GM19043 (cell line): ENCODE results near the gene GLT8D1.
"Not testable (repeated sequence)": the region's sequence is repeated elsewhere in the genome, so short reads cannot be mapped to it uniquely, and the experiment has no call there.

Experiments
- ATAC-seq: cut with Tn5 transposase; IDR thresholded peaks from one replicate; pipeline ENCODE4 v1.9.1; 2021; ENCODE audit warnings: low read depth; ENCODE audit not compliant: unreplicated experiment

Gene GLT8D1

DNA sequence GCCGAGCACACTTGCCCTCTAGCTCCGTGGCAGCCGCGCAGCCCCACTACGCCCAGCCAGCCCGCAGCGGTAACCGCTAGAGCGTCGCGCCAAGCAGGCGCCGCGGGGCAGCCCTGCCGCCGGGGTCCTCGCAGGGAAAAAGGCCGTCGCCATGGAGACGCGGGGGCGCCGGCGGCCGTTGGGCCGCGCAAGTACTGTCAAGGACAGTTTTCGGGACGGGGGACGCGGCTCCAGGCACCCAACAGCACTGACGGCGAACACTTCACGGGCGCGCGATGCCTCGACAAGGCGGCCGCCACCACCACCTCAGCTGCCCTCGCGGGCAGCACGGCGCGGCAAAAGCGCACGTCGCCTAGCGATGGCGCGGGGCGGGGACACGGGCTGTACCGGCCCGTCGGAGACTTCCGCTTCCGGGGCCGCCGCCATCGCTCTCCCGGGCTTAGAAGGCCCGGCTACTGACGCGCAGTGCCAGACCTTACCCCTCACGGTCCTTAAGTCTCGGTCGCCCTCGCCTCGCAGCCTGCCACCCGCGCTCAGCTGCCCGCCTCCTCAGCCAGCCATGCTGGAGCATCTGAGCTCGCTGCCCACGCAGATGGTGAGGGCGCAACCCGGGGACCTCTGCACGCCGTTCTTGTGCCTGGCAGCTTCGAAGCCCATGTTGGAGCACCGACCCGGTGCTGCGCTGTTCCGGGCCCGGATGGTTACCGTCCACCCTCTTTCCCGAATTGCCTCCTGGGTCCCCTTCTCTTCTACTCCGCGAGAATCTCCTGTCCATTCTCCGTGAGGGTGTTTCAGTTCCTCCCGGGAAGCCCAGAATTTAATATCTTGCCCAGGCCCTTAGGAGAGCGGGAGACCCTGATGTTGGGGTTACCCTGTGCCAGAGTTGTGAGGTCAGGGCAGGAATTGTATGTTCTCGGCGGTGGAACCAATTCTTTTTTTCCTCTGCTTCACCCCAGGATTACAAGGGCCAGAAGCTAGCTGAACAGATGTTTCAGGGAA lies at the start of gene GLT8D1, which contains the start of gene SPCS1:
Gene GLT8D1, minus strand, starts transcription at position 104 of the 999 bp plus-strand sequence. CDS start 5,331 bp downstream, outside the sequence.
Gene SPCS1, plus strand, starts transcription at position 419 of the 999 bp plus-strand sequence. Its CDS starts 141 bp downstream, at position 560.
- peak; percentile 77 for ATAC-seq

GRCh38 chr3:52754373-52754772 lies 48.8 kb upstream of the GLT8D1 start:
- no peak for ATAC-seq

DNA sequence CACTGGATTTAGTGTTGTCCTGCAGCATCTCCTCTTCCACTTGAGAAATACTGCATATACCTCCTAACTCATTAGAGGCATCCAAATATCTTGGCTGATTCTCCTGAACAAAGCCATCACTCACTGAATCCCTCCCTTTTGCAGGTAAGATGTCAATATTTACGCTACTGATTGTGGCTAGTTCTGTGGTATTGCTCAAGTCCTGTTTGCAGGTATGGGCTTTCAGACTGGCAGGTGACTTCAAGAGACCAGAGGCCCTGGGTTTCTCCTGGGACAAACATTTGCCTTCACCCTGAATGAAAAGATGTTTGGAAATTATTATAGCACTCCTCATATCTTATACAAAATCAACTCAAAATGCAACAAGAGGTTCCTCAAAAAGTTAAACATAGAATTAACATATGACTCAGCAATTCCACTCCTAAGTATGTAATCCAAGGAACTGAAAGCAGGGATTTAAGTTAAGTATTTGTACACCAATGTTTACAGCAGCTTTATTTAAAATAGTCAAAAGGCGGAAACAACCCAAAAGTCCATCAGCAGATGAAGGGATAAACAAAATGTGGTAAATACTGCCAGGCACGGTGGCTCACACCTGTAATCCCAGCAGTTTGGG lies 46.6 kb upstream of the GLT8D1 start:
- no peak for ATAC-seq

DNA sequence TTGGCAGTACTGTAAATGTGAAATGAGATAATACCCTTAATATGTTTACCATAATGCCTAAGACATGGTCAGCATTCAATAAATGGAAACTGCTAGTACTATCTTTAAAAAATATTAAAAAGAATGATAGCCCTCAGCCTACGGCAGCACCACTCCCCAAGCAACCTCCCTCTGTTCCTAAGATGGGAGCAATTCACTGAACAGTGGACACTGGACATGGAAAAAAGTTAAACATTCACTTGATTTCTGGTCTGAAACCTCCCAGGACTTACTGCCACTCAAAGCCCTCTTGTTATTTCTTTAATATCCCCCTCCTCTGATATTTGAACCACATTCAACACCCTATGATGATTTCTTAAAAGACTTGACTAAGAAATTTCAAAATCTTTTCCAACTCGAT lies 38.1 kb upstream of the GLT8D1 start:
- ATAC-seq, result no peak

DNA sequence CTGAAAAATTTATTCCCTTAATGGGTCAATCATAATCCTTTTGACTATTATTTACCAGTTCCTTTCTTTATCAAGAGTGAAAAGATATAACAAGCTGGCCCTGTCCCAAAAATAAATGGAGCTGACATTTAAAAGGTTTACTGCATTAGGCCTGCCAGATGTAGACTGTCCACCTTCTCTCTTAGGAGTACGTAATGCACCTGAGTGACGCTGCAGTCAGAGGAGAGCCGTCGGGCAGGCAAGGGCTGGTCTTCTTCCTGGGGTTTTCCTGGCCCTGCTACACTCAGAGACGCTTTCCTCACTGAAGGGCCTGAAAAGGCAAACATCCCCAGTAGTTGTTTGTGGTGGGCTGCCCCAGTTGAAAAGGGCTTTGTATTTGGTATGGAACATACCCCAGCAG lies 37.6 kb upstream of the GLT8D1 start:
- no peak for ATAC-seq

DNA sequence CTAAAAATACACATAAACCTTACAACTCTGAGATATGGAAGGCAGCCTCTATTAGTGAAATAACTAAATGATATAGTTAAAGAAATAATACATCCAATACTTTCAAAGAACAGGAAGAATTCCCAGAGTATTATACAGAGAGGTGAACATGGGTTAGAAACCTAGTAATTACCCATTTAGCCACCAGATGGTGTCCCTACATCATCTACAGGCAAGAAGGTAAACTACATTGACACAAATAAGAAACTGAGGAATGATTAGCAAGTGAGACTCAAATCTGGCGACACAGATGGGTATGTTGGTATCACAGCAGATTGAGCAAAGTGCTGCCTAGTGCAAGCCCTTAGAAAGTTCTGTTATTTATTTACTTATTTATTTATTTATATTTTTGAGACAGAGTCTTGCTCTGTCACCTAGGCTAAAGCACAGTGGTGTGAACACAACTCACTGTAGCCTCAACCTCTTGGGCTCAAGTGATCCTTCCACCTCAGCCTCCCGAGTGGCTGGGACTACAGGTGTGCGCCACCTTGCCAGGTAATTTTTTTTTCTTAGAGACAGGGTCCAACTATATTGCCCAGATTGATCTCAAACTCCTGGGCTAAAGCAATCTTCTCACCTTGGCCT lies 36.9 kb upstream of the GLT8D1 start:
- ATAC-seq, result no peak

DNA sequence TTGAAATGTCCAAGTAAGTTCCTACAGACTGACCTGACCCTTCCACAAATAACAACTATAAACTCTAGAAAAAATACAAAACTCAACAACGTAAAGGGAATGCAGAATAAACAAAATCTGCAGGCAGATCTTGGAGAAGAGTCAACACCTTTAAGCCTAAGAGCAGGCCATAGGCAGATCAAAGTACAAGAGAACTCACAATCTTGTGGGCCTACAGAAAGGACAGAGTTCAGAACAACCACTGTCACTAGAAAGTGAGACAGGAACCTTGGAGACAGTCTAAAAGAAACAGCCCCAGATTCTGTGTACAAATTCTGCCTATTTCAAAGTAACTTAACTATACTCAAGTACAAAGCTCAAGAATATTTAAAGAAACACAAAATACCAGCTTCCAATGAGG lies 34.1 kb upstream of the GLT8D1 start:
- ATAC-seq, result no peak

DNA sequence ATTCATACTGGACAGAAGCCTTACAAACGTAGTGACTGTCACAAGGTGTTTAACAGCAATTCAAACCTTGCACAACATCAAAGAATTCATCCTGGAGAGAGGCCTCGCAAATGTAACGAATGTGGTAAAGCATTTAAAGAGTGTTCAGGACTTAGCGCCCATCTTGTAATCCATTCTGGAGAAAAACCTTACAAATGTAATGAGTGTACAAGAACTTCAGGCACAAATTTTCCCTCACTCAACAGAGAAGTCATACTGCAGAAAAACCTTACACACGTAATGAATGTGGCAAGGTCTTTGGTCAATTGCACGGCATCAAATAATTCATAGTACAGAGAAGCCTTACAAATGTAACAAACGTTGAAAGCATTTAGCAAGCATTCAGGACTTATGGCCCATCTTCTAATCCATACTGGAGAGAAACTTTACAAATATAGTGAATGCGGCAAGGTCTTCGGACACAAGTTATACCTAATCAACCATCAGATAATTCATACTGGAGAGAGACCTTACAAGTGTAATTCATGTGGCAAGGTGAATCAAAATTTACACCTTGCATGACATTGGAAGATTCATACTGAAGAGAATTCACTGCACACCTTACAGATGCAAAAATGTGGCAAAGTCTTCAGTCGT lies 27.8 kb upstream of the GLT8D1 start:
- no peak for ATAC-seq

DNA sequence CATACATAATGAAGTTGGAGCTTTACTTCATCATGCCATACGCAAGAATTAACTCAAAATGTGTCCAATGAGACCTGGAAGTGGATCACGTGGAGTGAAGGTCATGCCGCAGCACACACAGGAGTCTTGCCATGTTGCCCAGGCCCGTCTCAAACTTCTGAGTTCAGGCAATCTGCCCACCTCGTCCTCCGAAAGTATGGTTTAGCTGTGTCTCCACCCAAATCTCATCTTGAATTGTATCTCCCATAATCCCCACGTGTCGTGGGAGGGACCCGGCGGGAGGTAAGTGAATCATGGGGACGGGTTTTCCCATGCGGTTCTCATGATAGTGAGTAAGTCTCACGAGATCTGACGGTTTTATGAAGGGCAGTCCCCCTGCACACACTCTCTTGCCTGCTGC lies 26.0 kb upstream of the GLT8D1 start:
- ATAC-seq, result no peak

DNA sequence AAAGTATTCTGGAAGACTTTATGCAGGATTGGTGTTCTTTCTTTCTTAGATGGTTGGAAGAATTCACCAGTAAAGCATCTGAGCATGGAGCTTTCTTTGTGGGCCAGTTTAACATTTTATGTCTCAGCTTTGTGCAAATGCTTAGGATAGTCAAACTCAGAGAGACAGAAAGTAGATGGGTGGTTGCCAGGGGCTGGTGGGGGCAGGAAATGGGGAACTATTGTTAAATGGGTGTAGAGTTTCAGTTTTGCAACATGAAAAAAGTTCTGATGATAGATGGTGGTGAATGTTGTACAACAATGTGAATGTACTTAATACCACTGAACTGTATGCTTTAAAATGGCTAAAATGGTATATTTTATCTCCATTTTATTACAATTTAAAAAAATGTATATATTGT lies 25.1 kb upstream of the GLT8D1 start:
- ATAC-seq, result no peak

- not testable (repeated sequence) for ATAC-seq
Observed at GRCh38 chr3:52728753-52729152, 23.2 kb upstream of the GLT8D1 start.

DNA sequence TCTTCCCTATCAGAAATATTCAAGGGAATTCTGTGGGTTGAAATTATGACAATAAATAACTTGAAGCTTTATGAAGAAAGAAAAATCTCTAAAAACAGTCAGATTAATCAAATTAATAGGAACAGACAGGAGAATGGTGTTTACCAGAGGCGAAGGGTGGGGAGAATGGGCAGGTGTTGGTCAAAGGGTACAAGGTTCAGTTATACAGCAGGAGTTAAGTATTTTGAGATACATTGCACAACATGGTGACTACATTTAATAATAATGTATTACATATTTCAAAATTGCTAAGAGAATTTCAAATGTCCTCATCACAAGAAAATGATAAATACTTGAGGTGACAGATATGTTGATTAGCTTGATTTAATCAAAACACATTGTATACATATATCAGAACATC lies 18.9 kb upstream of the GLT8D1 start:
- ATAC-seq, result no peak

GRCh38 chr3:52723935-52724334 lies 18.3 kb upstream of the GLT8D1 start:
- no peak for ATAC-seq

- no peak for ATAC-seq
Observed at GRCh38 chr3:52722491-52722890, 16.9 kb upstream of the GLT8D1 start.

GRCh38 chr3:52721730-52722008 lies 16.1 kb upstream of the GLT8D1 start:
- ATAC-seq, result no peak

DNA sequence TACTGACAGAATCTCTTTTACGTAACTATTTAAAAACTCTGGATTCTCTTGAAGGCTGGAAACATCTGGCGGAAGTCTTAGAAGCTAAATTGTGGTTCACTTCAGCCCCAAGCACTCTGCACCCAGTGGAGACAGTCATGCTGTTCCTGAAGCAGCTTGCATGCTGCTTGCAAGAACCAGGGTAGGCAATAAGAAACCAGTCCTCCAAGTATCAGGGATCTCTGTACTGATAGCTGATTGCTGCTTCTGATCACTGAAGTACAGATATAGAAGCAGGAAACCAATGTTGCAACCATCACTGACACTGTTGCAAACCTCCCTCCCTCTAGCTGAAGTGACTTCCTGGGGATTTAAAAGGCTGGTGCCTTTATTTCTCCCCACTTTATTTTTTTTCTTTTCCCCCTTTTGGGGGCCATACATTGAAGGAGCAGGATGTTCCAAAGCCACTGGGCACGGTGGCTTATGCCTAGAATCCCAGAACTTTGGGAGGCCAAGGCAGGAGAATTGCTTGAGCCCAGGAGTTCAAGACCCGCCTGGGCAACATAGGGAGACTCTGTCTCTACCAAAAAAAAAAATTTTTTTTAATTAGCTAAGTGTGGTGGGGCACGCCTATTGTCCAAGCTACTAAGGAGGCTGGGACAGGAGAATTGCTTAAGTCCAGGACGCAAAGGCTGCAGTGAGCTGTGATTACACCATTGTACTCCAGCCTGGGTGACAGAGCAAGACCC lies 15.6 kb upstream of the GLT8D1 start:
- ATAC-seq, result no peak

DNA sequence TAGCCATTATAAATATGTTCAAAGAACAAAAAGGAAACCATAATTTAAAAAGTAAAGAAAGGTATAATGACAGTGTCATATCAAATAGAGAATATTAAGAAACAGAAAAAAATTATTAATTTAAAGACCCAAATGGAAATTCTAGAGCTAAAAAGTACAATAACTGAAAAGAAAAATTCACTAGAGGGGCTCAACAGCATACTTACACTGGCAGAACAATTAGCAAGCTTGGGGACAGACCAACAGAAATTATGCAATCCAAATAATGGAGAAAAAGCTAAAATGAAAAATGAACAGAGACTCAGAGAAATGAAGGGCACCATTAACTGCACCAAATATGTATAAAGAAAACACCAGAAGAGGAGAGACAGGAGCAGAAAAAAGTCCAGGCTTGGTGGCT lies 14.0 kb upstream of the GLT8D1 start:
- no peak for ATAC-seq

GRCh38 chr3:52715714-52716305 lies 10.2 kb upstream of the GLT8D1 start:
- ATAC-seq, result no peak

DNA sequence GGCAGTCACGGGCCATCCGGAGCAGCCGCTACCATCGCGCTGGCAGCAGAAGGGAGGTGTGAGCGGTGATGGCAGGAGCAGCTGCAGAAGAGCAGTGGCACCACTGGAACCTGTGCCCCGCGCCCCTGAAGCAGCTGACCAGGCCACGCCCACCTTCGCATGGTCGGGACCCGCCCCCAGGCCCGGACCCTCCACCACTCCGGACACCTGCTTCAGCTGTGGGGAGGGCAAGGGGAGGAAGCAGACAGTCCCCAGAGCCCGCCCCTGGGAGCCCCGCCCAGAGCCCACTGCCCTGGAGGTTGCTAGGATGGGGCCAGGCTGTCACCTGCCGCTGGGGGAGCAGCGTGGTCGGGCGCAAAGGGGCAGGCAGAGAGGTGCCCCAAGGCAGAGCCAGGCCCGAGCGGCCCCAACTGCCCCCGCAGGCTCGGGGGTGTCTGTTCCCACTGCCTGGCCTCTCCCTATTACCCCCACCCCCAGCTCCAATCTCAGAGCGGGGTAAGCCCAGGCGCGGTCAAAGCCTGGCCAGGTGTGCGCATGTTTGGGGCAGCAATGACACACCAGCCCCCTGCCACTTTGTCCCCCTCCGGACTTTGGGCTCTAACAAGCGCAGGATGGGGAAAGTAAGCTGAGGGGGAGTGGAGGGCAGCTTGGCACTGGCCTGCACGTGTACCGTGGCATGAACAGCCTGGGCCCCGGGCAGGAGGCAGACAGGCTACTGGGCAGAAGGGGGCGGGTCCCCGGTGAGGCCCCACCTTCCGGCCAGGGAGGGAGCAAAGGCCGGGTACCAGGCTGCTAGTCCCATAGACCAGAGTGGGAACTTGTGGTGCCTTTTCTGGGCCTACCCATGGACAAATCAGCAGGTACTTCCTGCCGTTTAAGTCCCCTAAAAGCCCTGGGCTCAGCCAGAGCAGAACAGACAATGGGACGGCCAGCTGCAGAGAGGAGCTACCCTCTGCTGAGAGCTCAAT lies 9.0 kb upstream of the GLT8D1 start:
- no peak for ATAC-seq
